Endothelial cell of umbilical vein (primary cell): ENCODE data around the gene CIB4.

Experiments used
- CTCF ChIP-seq, 2 donors: IDR thresholded peaks; 1 replicate in 1 of 2; 2 replicates in 1 of 2; pipeline ENCODE4 v1.5.1; 2011; ENCODE audit warnings: low read length in 2 of 2, mild to moderate bottlenecking in 2 of 2, moderate library complexity in 2 of 2, control low read depth in 1 of 2, inconsistent platforms in 1 of 2, low read depth in 1 of 2; ENCODE audit not compliant: insufficient read depth in 1 of 2; ENCODE audit errors: extremely low read depth in 1 of 2
- POLR2A ChIP-seq: IDR thresholded peaks from 2 replicates; pipeline ENCODE4 v1.6.1; 2012; ENCODE audit warnings: low read depth, mild to moderate bottlenecking, control low read depth, low read length
- POLR2AphosphoS5 ChIP-seq: IDR thresholded peaks from 2 replicates; pipeline ENCODE4 v1.6.1; 2012; ENCODE audit warnings: low read depth, mild to moderate bottlenecking, control low read depth, low read length, moderate library complexity; ENCODE audit not compliant: insufficient read depth

GRCh38 chr2:26562811-26563645 is 78.1 kb downstream of the CIB4 start:
- no peak for TF ChIP-seq POLR2A
- TF ChIP-seq CTCF (IDR thresholded peaks at IDR 0.05; ENCODE audit: extremely low read depth in 1 of 2, insufficient read depth in 1 of 2, low read depth in 1 of 2, low read length in 2 of 2) = no peak
- TF ChIP-seq POLR2AphosphoS5 = no peak
